Pancreas (tissue), 10 donors: Measurements from ENCODE around the gene CIBAR2. TPM values are rescaled to one million over a fixed set of nuclear protein-coding genes. Genes with fewer than 3 reads are reported as not detected.
"Not testable (repeated sequence)": the region's sequence is repeated elsewhere in the genome, so short reads cannot be mapped to it uniquely, and the experiment has no call there.

ENCODE experiments used
- ATAC-seq, 4 donors: fragments of 200-7000 bp; cut with Tn5 transposase; one replicate each; pipeline versions ENCODE4 v1.8.0 to v1.9.1; 2020; ENCODE audit warnings: mild to moderate bottlenecking in 4 of 4, moderate library complexity in 4 of 4
- DNase-seq, 6 donors: peaks; one replicate each; pipeline ENCODE4 v3.0.0-alpha.2; 2020
- FAIRE-seq: peaks from 2 replicates; lab custom pipeline; 2012; peaks lifted over from hg19 to GRCh38; lab: Jason Lieb, UNC
- H3K27ac ChIP-seq, 4 donors: fragments of 200-600 bp; sonication (generic); 1 replicate in 3 of 4; 2 replicates in 1 of 4; pipeline versions ENCODE4 v1.5.0 to v1.8.0; 2020
- H3K27me3 ChIP-seq, 4 donors: fragments of 200-600 bp; one replicate each; pipeline ENCODE4 v1.8.0; 2021
- H3K36me3 ChIP-seq, 3 donors: fragments of 200-600 bp; sonication (generic) in 1 of 3; one replicate each; pipeline versions ENCODE4 v1.5.0 to v1.8.0; 2020 to 2021
- H3K4me1 ChIP-seq, 3 donors: fragments of 200-600 bp; one replicate each; pipeline ENCODE4 v1.8.0; 2021
- H3K4me3 ChIP-seq, 4 donors: fragments of 200-600 bp; sonication (generic) in 2 of 4; one replicate each; pipeline versions ENCODE4 v1.5.0 to v1.8.0; 2020 to 2021
- H3K9me3 ChIP-seq, 4 donors: fragments of 200-600 bp; one replicate each; pipeline ENCODE4 v1.8.0; 2021
- WGBS, 2 donors: extraction: QIAGEN DNeasy Blood & Tissue Kit; methylation state at CpG; one replicate each; pipeline ENCODE4 v1.1.7; 2013; 5-methylcytosine and 5-hydroxymethylcytosine counted together
- intact Hi-C, 3 donors: fragments of 100-400 bp; cut with DNase I; formaldehyde crosslinking; loops; one replicate each; pipeline versions ENCODE4 v1.11.1 to v1.14.2; 2022
- polyA plus RNA-seq, 2 donors: library from polyadenylated mRNA; stranded (reverse); fragments of 200-250 nt; gene quantifications; one replicate each; pipeline ENCODE4 v1.2.3, GENCODE V29; 2013
- total RNA-seq, 6 donors: library from RNA; stranded (reverse); fragmentation: NEBNext Ultra II Directional in 4 of 6; extraction: Animal tissue kit (Norgen Biotek cat#: 25700) in 4 of 6; gene quantifications; one replicate each; pipeline versions ENCODE4 v1.2.1 to v1.2.4, GENCODE V29; 2021 to 2023
- TF ChIP-seq, protein P1 (sequence below), 4 donors: fragments of 200-600 bp; sonication (generic) in 3 of 4; IDR thresholded peaks; one replicate each; pipeline versions ENCODE4 v1.5.0 to v1.8.0; 2021; ENCODE audit warnings: antibody characterized with exemption in 4 of 4
- donor health status: healthy with polysubstance abuse.
- donor health status: DM: no; HTN: no; CAD: no; lungs with moderate emphysema.
- donor health status: DM: no; HTN: no; CAD: no.
- donor health status: control.
- donor health status: control.
- donor health status: Bipolar disorder and iron deficiency.
- donor health status: DM: yes; HTN: yes; CAD: no.
- donor health status: DM: no; HTN: no; CAD: no.
- donor health status: DM: no; HTN: no; CAD: no.
- donor health status: DM: yes; HTN: yes; CAD: no.

CIBAR2 gene
- total and polyA plus RNA-seq, 8 donors, result 0.05 TPM; not detected in 7

DNA sequence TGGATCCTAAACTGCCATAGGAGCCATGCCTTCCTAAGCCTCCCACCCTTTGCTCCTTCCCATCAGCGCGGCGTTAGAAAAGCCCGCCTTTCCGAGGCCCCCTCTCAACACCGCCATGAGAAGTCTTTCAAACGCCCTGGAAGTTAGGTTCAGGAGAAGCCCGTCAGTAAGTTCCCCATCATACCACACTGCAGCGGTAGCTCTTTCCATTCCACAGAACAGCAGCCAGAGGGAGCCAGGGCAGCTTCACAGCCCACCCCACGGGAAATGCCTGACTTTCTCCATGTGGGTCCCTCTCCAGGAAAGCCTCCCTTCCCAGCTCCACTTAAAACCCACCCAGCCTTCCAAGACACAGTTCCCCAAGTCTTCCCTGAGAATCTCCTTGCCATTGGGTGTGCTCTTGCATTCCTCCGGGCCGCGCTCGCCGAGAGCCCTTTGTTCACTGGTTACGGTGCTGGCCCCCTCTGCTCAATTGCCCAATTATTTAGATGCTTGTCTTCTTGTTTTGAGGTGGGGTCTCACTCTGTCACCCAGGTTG, 56.0 kb downstream of the CIBAR2 start:
- Histone ChIP-seq H3K36me3 (no peaks in the 10 kb centered on the region), H3K4me3 (no peak overlapping the region), H3K27me3 (no peaks in the 10 kb centered on the region), H3K9me3 (no peaks in the 10 kb centered on the region), H3K27ac (peak overlapping the region in 2 of 4 donors; percentile 66 to 69), H3K4me1 (peaks cover 0 to 4% (median 0%) of the 10 kb centered on the region in 3 donors)
- TF ChIP-seq, protein P1, sequence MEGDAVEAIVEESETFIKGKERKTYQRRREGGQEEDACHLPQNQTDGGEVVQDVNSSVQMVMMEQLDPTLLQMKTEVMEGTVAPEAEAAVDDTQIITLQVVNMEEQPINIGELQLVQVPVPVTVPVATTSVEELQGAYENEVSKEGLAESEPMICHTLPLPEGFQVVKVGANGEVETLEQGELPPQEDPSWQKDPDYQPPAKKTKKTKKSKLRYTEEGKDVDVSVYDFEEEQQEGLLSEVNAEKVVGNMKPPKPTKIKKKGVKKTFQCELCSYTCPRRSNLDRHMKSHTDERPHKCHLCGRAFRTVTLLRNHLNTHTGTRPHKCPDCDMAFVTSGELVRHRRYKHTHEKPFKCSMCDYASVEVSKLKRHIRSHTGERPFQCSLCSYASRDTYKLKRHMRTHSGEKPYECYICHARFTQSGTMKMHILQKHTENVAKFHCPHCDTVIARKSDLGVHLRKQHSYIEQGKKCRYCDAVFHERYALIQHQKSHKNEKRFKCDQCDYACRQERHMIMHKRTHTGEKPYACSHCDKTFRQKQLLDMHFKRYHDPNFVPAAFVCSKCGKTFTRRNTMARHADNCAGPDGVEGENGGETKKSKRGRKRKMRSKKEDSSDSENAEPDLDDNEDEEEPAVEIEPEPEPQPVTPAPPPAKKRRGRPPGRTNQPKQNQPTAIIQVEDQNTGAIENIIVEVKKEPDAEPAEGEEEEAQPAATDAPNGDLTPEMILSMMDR (IDR thresholded peaks at IDR 0.05), result no peak
- no peak for FAIRE-seq
- intact Hi-C loops, result no loop called here
- DNase-seq, result no peak
- peak in 3 of 4 donors; percentile 24 to 73 (median 63) for ATAC-seq
- 88 to 93% methylated on average over 16 of the region's 16 CpGs for WGBS, 2 donors

DNA sequence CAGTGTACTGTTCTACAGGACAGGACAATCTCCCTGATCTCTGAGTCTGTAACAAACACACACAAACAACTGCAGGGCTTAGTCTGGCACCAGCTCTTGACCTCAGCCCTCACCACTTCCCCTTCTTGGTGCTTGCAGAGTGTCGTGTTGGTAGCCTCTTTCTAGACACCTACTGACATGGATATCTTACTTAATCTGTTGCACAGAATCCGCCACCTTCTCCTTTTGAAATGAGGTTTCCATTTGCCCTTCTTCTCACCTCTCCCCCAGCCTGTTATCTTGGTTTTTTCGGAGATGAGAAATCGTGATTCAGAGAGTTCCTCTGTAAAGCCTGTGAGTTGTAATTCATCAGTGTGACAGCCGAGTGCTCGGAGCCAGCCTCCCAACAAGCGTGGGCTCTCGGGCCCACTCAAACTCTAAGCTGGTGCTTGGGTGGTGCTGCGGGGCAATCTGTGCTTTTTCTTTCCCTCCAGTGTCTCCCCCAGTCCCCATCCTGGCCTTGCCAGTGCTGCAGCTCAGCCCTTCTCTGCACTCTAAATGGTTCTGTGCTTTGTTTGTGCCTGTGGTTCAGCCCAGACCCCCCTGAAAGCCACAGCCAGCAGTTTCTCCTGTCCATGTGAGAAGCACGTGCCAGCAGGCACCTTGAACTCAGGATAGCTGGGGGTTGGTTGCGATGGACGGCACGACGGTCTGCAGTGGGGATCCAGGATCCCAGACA, 56.6 kb downstream of the CIBAR2 start:
- H3K4me1 ChIP-seq, result peaks cover 0 to 4% (median 0%) of the 10 kb centered on the region in 3 donors
- FAIRE-seq, result no peak
- H3K27ac ChIP-seq, result peak overlapping the region in 3 of 4 donors; percentile 23 to 69 (median 66)
- 68 to 70% methylated on average over 14 of the region's 14 CpGs for WGBS, 2 donors
- H3K4me3 ChIP-seq, result no peak overlapping the region
- no peaks in the 10 kb centered on the region for H3K36me3 ChIP-seq
- H3K27me3 ChIP-seq, result no peaks in the 10 kb centered on the region
- TF ChIP-seq, protein P1 (IDR thresholded peaks at IDR 0.05), result no peak
- intact Hi-C loops, result no loop called here
- peak in 1 of 6 donors; percentile 50 for DNase-seq
- no peaks in the 10 kb centered on the region for H3K9me3 ChIP-seq
- peak; percentile 34 to 86 (median 78) for ATAC-seq

DNA sequence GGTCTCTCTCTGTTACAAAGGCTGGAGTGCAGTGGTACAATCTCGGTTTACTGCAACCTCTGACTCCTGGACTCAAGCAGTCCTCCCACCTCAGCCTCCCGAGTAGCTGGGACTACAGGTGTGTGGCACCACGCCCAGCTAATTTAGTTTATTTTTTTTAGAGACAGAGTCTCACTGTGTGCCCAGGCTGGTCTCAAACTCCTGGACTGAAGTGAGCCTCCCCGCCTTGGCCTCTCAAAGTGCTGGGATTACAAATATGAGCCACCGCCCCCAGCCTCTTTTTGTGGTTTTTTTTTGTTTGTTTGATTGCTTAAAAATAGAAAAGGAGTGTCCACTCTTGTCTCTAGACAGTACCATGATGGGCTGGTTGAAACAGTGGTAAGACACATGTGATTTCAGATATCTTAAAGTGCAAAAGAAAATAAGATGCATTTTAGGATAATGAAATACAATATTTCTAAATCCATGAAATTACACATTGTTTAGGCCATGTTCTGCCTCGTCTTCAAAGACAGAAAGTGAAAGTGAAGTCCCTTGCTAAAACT, 57.3 kb downstream of the CIBAR2 start:
- intact Hi-C loops, result no loop called here
- no peak for ATAC-seq
- TF ChIP-seq, protein P1 (IDR thresholded peaks at IDR 0.05), result no peak
- Histone ChIP-seq H3K36me3 (no peaks in the 10 kb centered on the region), H3K27ac (peak overlapping the region in 3 of 4 donors; percentile 23 to 69 (median 66)), H3K4me1 (peaks cover 0 to 4% (median 0%) of the 10 kb centered on the region in 3 donors), H3K9me3 (no peaks in the 10 kb centered on the region), H3K27me3 (no peaks in the 10 kb centered on the region), H3K4me3 (no peak overlapping the region)
- WGBS, 2 donors, result 78 to 81% methylated on average over 6 of the region's 6 CpGs
- FAIRE-seq, result no peak
- no peak for DNase-seq

DNA sequence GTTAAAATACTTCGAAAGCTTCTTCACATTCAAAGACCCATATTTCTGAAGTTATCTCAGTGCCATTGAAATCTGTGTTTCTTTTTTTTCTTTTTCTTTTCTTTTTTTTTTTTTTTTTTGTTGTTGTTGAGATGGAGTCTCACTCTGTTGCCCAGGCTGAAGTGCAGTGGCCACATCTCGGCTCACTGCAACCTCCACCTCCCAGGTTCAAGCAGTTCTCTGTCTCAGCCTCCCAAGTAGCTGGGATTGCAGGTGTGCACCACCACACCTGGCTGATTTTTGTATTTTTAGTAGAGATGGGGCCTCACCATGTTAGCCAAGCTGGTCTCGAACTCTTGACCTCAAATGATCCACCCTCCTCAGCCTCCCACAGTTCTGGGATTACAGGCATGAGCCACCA, 58.0 kb downstream of the CIBAR2 start:
- H3K9me3 ChIP-seq, ATAC-seq, intact Hi-C loops, H3K4me1 ChIP-seq, H3K36me3 ChIP-seq, H3K27me3 ChIP-seq, H3K4me3 ChIP-seq, H3K27ac ChIP-seq, DNase-seq, FAIRE-seq: not testable (repeated sequence)
- WGBS, 2 donors, result 96 to 99% methylated on average over 3 of the region's 3 CpGs

DNA sequence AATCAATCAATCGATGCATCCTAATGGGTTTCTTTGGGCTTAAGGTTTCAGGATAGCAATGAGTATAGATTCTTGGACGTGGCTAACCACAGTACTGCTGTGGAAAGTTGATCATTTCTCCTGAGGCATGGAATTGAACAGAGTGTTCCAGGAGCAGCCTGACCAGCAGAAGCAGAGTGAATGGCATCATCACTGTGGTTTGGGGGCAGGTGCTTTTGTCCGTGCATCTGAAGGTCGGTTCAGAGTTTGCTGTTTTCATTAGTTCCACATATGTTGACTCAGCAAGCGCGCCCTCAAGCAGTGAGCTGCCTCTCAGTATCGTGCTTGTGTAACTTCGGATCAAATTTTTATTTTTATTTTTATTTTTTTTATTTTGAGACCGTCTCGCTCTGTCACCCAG, 59.7 kb downstream of the CIBAR2 start:
- Histone ChIP-seq H3K27ac (no peak overlapping the region), H3K4me1 (peaks cover 0 to 6% (median 4%) of the 10 kb centered on the region in 3 donors), H3K36me3 (no peaks in the 10 kb centered on the region), H3K9me3 (no peaks in the 10 kb centered on the region), H3K27me3 (no peaks in the 10 kb centered on the region), H3K4me3 (no peak overlapping the region)
- intact Hi-C loops, result no loop called here
- no peak for FAIRE-seq
- TF ChIP-seq, protein P1 (IDR thresholded peaks at IDR 0.05), result no peak
- no peak for DNase-seq
- 93 to 95% methylated on average over 10 of the region's 10 CpGs for WGBS, 2 donors
- ATAC-seq, result no peak
